H1 (cell line): Measurements from ENCODE around the gene GLRA2. TPM values are rescaled to one million over a fixed set of nuclear protein-coding genes. Genes with fewer than 3 reads are reported as not detected.

Source experiments
- BACH1 ChIP-seq: IDR thresholded peaks from 2 replicates; pipeline ENCODE4 v1.6.1; 2012; ENCODE audit warnings: low read length, improper control_type of control experiment
- CHD7 ChIP-seq: fragments of 300-600 bp; sonication (generic); IDR thresholded peaks from 2 replicates; pipeline ENCODE4 v1.7.1; 2012; ENCODE audit warnings: low read length, moderate library complexity, mild to moderate bottlenecking, inconsistent platforms; ENCODE audit not compliant: insufficient replicate concordance
- polyA plus RNA-seq, 7 experiments: library from polyadenylated mRNA; depleted of rRNA in 3 of 7; stranded (reverse) in 5 of 7; unstranded in 2 of 7; fragments of >200 nt in 5 of 7; fragments of 200-250 nt in 2 of 7; gene quantifications; 1 replicate in 5 of 7; 2 replicates in 1 of 7; 4 replicates in 1 of 7; pipeline versions ENCODE4 v1.2.1 to v1.2.3, GENCODE V29; 2011 to 2013; ENCODE audit warnings: missing spikeins in 2 of 7, mixed read lengths in 2 of 7
- total RNA-seq: library from RNA; stranded (reverse); fragmentation: NEBNext Ultra II Directional; extraction: Animal tissue kit (Norgen Biotek cat#: 25700); gene quantifications from 2 replicates; pipeline ENCODE4 v1.2.1, GENCODE V29; 2021

GLRA2 gene
- total and polyA plus RNA-seq, 2 of the 8 experiments (the other 6 are each of a cell fraction or from before 2014, with no cell fraction given): not detected

- no peak for TF ChIP-seq CHD7
- TF ChIP-seq BACH1: no peak
Measured at GRCh38 chrX:14673236-14673635, 143.9 kb downstream of the GLRA2 start (continued).
